Measurements from ENCODE around the gene ICOSLG.
"Not testable (repeated sequence)": the region's sequence is repeated elsewhere in the genome, so short reads cannot be mapped to it uniquely, and the experiment has no call there.

ICOSLG gene

DNA sequence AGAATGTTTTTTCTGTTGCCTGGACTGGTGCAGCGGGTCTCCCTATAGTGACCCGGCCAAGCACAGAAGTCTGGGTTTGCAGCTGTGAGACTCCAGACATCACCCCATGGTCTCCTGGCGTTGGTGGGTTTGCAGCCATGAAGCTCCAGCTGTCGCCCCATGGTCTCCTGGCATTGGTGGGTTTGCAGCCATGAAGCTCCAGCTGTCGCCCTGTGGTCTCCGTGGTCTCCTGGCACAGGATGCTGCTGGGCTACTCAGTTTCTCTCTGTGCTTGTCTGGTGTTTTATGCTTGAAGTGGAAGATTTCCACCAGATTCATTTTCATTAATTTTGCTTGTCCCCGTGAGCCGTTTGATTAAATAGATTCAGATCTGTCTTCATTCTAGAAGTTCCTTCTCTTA is 58.5 kb downstream of the ICOSLG start:
- DNase-seq (ENCODE audit: low read depth, low spot score), result not testable (repeated sequence)

DNA sequence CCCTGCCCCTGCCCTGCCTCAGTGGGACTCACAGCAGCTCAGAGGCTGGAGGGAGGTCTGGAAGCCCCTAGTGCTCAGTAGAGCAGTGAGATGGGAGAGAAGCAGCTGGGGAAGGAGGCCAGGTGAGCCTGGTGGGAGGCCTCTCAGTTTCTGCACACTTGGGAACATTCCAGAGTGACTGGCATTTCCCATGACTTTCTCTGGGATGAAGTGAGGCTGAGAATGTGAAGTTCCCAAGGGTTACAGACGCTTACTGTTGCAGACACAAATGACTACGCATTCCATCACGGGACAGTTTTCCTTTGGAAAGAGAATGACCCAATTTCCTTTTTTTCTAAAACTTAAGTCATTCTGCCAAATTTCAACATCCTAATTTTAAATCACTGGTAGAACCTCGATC is 59.2 kb downstream of the ICOSLG start:
- not testable (repeated sequence) for DNase-seq (ENCODE audit: low read depth, low spot score)

DNA sequence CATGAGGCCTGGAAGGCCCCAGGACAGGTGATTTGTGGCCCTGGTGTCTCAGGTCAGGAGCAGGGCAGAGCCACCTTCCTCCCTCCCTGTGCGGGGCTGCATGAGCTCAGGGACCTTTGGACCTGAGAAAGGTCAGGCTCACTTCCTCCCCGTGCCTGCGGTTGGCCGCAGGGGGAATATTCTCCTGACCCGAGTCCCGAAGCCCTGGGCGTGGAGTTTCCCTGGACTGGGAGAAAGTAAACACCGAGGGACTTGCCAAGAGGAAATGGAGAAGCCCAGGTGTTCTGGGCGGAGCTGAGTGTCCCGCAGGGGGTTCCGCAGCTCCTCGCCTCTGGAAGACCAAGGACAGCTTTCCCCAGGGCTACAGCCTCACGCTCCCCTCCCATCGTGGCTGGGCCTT is 64.6 kb downstream of the ICOSLG start:
- DNase-seq (ENCODE audit: low read depth, low spot score), result not testable (repeated sequence)

DNA sequence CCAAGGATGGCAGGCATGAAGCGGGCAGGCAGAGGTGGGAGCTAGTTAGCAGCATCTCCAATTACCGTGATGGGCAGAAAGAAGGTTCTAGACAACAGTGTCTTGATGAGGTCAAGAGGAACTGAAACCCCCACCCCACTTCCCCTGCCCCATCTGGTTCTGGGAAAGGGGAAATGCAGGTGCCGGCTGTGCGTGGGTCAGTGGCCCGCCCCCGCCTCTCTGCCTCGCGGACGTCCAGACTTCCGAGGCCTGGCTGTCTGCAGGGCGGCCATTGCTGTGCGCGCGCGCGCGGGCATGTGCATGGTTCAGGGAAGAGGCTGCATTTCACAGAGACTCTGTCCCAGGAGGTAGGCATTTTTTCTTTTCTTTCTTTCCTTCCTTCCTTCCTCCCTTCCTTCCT is 65.6 kb downstream of the ICOSLG start:
- not testable (repeated sequence) for DNase-seq (ENCODE audit: low read depth, low spot score)

Data from astrocyte of the hippocampus (primary cell).